DMS114 treated with DMSO at 0.1 percent for 48 hours (cell line): ENCODE results near the gene ABLIM3.
"Not testable (repeated sequence)": the region's sequence is repeated elsewhere in the genome, so short reads cannot be mapped to it uniquely, and the experiment has no call there.

Experiments used
- DNase-seq: peaks from one replicate; lab custom pipeline; 2025; ENCODE audit not compliant: unreplicated experiment; lab: John Stamatoyannopoulos, UW

ABLIM3 gene

GRCh38 chr5:149185067-149185466, 43.8 kb downstream of the ABLIM3 start:
- DNase-seq, result no peak

- no peak for DNase-seq
Observed at GRCh38 chr5:149186506-149186905, 45.2 kb downstream of the ABLIM3 start.

- DNase-seq, result not testable (repeated sequence)
Observed at GRCh38 chr5:149187617-149188016, 46.3 kb downstream of the ABLIM3 start.

GRCh38 chr5:149188383-149188782, 47.1 kb downstream of the ABLIM3 start:
- DNase-seq, result no peak

GRCh38 chr5:149195337-149195887, 54.1 kb downstream of the ABLIM3 start:
- DNase-seq, result no peak

GRCh38 chr5:149195962-149196361, 54.7 kb downstream of the ABLIM3 start:
- no peak for DNase-seq

- no peak for DNase-seq
Observed at GRCh38 chr5:149198148-149198547, 56.9 kb downstream of the ABLIM3 start.

GRCh38 chr5:149200355-149200754, 59.1 kb downstream of the ABLIM3 start:
- no peak for DNase-seq

- DNase-seq, result no peak
Observed at GRCh38 chr5:149201121-149201637, 59.9 kb downstream of the ABLIM3 start.

- DNase-seq, result no peak
Observed at GRCh38 chr5:149202910-149203451, 61.7 kb downstream of the ABLIM3 start.

GRCh38 chr5:149203921-149204441, 62.7 kb downstream of the ABLIM3 start:
- DNase-seq, result no peak

GRCh38 chr5:149205625-149206523, 64.6 kb downstream of the ABLIM3 start:
- no peak for DNase-seq

- DNase-seq, result no peak
Observed at GRCh38 chr5:149206524-149207141, 65.3 kb downstream of the ABLIM3 start.

- no peak for DNase-seq
Observed at GRCh38 chr5:149207831-149208230, 66.5 kb downstream of the ABLIM3 start.

- no peak for DNase-seq
Observed at GRCh38 chr5:149210225-149210624, 68.9 kb downstream of the ABLIM3 start.

GRCh38 chr5:149210968-149211490, 69.7 kb downstream of the ABLIM3 start:
- no peak for DNase-seq

GRCh38 chr5:149211566-149211965, 70.3 kb downstream of the ABLIM3 start:
- DNase-seq, result no peak

- no peak for DNase-seq
Observed at GRCh38 chr5:149212198-149212951, 71.1 kb downstream of the ABLIM3 start.

- no peak for DNase-seq
Observed at GRCh38 chr5:149213264-149213880, 72.1 kb downstream of the ABLIM3 start.
